ENCODE data around the gene EFNB2. TPM values are rescaled to one million over a fixed set of nuclear protein-coding genes. Genes with fewer than 3 reads are reported as not detected.

Gene EFNB2
- polyA plus RNA-seq, 3 donors = not detected

GRCh38 chr13:106462710-106463109, 72.8 kb downstream of the EFNB2 start:
- Histone ChIP-seq H3K9ac (ENCODE audit: insufficient read depth, low read length, poor library complexity, severe bottlenecking) (no peak overlapping the region), H3K4me2 (replicated peaks; ENCODE audit: extremely low read depth, low read length, poor library complexity, severe bottlenecking) (no peak overlapping the region), H3K27ac (ENCODE audit: low read depth in 1 of 2, low read length in 2 of 2) (no peak overlapping the region), H3K79me2 (ENCODE audit: insufficient read depth, low read length) (no peaks in the 10 kb centered on the region), H3K9me3 (replicated peaks in 1 of 2; ENCODE audit: control insufficient read depth in 1 of 2, insufficient read depth in 1 of 2, low read length in 2 of 2) (no peaks in the 10 kb centered on the region), H3K4me1 (ENCODE audit: control insufficient read depth in 1 of 2, insufficient read depth in 2 of 2, low read length in 2 of 2) (no peaks in the 10 kb centered on the region), H3K4me3 (replicated peaks in 1 of 3; ENCODE audit: low read depth in 2 of 3, low read length in 3 of 3) (no peak overlapping the region), H3K27me3 (ENCODE audit: control insufficient read depth in 2 of 2, insufficient read depth in 2 of 2, low read length in 2 of 2) (no peaks in the 10 kb centered on the region), H2AFZ (ENCODE audit: insufficient read depth, low read depth, low read length, poor library complexity, severe bottlenecking) (no peak overlapping the region), H4K20me1 (ENCODE audit: insufficient read depth, low read length) (no peaks in the 10 kb centered on the region), H3K36me3 (replicated peaks in 1 of 2; ENCODE audit: control insufficient read depth in 1 of 2, insufficient read depth in 2 of 2, low read length in 2 of 2) (no peaks in the 10 kb centered on the region)
- Mint-ChIP-seq H3K27me3 (ENCODE audit: low read depth in 3 of 3) (peaks cover 2 to 5% (median 3%) of the 10 kb centered on the region in 3 donors), H3K27ac (no peak overlapping the region), H3K9me3 (peaks cover 0 to 9% (median 0%) of the 10 kb centered on the region in 7 donors), H3K4me1 (no peaks in the 10 kb centered on the region), H3K36me3 (no peaks in the 10 kb centered on the region), H3K4me3 (no peak overlapping the region)
- no peak for DNase-seq
- no peak for TF ChIP-seq CTCF (IDR thresholded peaks at IDR 0.05)
- WGBS (ENCODE audit: insufficient coverage) = no CpG with 5 or more reads among the region's 3 CpGs
- intact Hi-C loops (cut with micrococcal nuclease) = no loop called here

- H3K27me3 Mint-ChIP-seq (ENCODE audit: low read depth in 3 of 3) = peaks cover 2 to 3% (median 3%) of the 10 kb centered on the region in 3 donors
- H3K9ac ChIP-seq (ENCODE audit: insufficient read depth, low read length, poor library complexity, severe bottlenecking) = no peak overlapping the region
- H3K4me1 ChIP-seq (ENCODE audit: control insufficient read depth in 1 of 2, insufficient read depth in 2 of 2, low read length in 2 of 2) = no peaks in the 10 kb centered on the region
- WGBS (ENCODE audit: insufficient coverage) = no CpG with 5 or more reads among the region's 3 CpGs
- no peak for DNase-seq
- no peaks in the 10 kb centered on the region for H3K4me1 Mint-ChIP-seq
- H2AFZ ChIP-seq (ENCODE audit: insufficient read depth, low read depth, low read length, poor library complexity, severe bottlenecking) = no peak overlapping the region
- H3K4me3 ChIP-seq (replicated peaks in 1 of 3; ENCODE audit: low read depth in 2 of 3, low read length in 3 of 3) = no peak overlapping the region
- no peaks in the 10 kb centered on the region for H3K36me3 ChIP-seq (replicated peaks in 1 of 2; ENCODE audit: control insufficient read depth in 1 of 2, insufficient read depth in 2 of 2, low read length in 2 of 2)
- H3K4me3 Mint-ChIP-seq = no peak overlapping the region
- intact Hi-C loops (cut with micrococcal nuclease) = no loop called here
- H3K27me3 ChIP-seq (ENCODE audit: control insufficient read depth in 2 of 2, insufficient read depth in 2 of 2, low read length in 2 of 2) = no peaks in the 10 kb centered on the region
- H3K9me3 ChIP-seq (replicated peaks in 1 of 2; ENCODE audit: control insufficient read depth in 1 of 2, insufficient read depth in 1 of 2, low read length in 2 of 2) = no peaks in the 10 kb centered on the region
- no peaks in the 10 kb centered on the region for H3K36me3 Mint-ChIP-seq
- peaks cover 0 to 5% (median 2%) of the 10 kb centered on the region in 7 donors for H3K9me3 Mint-ChIP-seq
- no peak for TF ChIP-seq CTCF (IDR thresholded peaks at IDR 0.05)
- no peaks in the 10 kb centered on the region for H4K20me1 ChIP-seq (ENCODE audit: insufficient read depth, low read length)
- no peak overlapping the region for H3K4me2 ChIP-seq (replicated peaks; ENCODE audit: extremely low read depth, low read length, poor library complexity, severe bottlenecking)
- H3K27ac ChIP-seq (ENCODE audit: low read depth in 1 of 2, low read length in 2 of 2) = no peak overlapping the region
- H3K27ac Mint-ChIP-seq = no peak overlapping the region
- no peaks in the 10 kb centered on the region for H3K79me2 ChIP-seq (ENCODE audit: insufficient read depth, low read length)
These were observed 79.7 kb downstream of the EFNB2 start for GRCh38 chr13:106455777-106456176.

Data from CD14-positive monocyte (primary cell).